Airway epithelial cell (primary cell): ENCODE data around the gene MEGF9. TPM values are rescaled to one million over a fixed set of nuclear protein-coding genes. Genes with fewer than 3 reads are reported as not detected.

Source experiments
- total RNA-seq: library from RNA; depleted of rRNA; stranded (reverse); fragments of >200 nt; gene quantifications from 2 replicates; pipeline ENCODE4 v1.2.3, GENCODE V29; 2015

Gene MEGF9
- 9.8 and 12.1 TPM in 2 replicates for total RNA-seq

DNA sequence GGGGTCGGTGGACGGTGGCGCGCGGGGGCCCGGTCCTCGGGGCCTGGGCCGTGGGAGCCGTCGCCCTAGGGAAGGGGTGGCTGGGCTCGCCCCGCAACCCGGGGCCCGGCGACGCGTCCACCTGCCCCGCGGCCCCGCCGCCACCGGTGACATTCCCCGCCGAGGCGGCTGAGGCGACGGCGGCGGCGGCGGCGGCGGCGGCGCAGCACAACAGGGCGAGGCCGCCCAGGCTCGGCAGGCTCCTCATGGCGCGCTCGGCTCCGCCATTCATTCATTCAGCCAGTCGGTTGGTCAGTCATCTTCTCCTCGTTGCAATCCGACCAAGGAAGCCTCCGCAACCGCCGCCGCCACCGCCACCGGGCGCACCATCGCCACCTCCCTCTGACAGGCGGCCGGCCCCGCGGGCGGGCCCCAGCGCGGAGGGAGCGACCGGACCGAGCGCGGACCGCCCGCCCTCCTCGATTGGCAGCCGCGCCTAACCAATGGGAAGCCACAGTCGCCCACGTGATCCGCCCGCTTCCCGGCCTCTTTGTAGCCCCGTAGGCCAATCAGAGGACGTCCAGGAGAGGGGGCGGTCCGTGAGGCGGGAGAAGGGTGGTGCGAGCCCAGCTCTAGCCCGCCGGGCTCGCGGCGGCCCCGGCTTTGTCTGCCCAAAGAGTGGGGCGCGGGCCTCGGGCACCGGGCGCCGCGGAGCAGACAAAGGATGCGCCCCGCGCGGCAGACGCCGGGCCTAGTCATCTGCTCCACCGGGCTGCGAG, at the start of gene MEGF9:
Gene MEGF9, minus strand, starts transcription at position 383 of the 758 bp plus-strand sequence. Its CDS starts 112 bp downstream, at position 271.

DNA sequence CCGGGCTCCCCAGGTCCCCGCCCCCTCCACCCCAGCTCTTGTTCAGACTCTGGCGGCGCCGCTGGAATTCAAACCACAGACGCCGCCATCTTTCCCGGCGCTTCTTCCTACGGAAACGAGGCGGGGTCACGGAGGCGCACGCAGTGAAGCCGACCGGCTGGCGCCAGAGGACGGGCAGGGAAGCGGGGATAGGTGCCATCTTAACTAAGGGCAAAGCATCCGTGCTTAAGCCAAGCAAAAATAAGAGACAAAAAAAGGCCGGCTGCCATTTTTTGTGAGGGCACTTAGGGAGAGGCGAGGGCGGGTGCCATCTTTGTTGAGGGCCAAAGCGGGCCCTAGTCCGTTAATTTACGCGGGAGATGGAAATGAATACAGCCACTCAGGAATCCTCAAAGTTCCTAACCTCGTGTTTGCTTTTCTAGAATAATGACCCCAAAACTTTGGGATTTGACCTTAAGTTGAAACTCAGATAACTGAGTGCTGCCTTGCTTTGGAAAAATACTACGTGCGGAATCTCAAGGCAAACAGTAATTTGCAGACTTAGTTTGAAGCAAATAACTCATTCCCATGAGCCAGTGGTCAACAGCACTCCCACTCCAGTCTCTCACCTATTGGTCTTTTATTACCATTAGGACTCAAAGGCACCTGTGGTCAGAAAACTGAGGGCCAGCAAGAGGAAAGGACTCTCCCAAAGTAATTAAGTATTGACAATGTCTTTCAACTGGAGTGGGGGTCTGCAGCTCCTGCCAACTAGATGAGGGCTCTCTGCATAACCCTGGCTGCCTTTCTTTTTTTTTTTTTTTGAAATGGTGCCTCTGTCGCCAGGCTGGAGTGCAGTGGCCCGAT, 134.0 kb downstream of the MEGF9 start, which contains the start of gene CDK5RAP2:
Gene CDK5RAP2, minus strand, starts transcription at position 117 of the 846 bp plus-strand sequence. CDS start 189 bp downstream, outside the sequence.

Other genes with a start within 250 kb of the MEGF9 start
- gene CDK5RAP2, start 134.3 kb downstream of the MEGF9 start, total RNA-seq = 15.3 and 24.3 TPM in 2 replicates
- 24.3 and 34.0 TPM in 2 replicates for gene FBXW2, start 78.9 kb upstream of the MEGF9 start, total RNA-seq
- gene PSMD5, start 128.5 kb upstream of the MEGF9 start, total RNA-seq = 26.7 and 33.4 TPM in 2 replicates
- 38.4 and 64.8 TPM in 2 replicates for gene PHF19, start 162.7 kb upstream of the MEGF9 start, total RNA-seq
- gene TRAF1, start 212.3 kb upstream of the MEGF9 start, total RNA-seq = 0.42 and 0.46 TPM in 2 replicates